IPS-11a (cell line): ENCODE measurements around the gene C1orf115.
"Not testable (repeated sequence)": the region's sequence is repeated elsewhere in the genome, so short reads cannot be mapped to it uniquely, and the experiment has no call there.

ENCODE experiments used
- H3K4me3 ChIP-seq: one replicate; pipeline ENCODE4 v1.5.1; 2013; ENCODE audit warnings: low read depth, low read length, control low read depth

Gene C1orf115

DNA sequence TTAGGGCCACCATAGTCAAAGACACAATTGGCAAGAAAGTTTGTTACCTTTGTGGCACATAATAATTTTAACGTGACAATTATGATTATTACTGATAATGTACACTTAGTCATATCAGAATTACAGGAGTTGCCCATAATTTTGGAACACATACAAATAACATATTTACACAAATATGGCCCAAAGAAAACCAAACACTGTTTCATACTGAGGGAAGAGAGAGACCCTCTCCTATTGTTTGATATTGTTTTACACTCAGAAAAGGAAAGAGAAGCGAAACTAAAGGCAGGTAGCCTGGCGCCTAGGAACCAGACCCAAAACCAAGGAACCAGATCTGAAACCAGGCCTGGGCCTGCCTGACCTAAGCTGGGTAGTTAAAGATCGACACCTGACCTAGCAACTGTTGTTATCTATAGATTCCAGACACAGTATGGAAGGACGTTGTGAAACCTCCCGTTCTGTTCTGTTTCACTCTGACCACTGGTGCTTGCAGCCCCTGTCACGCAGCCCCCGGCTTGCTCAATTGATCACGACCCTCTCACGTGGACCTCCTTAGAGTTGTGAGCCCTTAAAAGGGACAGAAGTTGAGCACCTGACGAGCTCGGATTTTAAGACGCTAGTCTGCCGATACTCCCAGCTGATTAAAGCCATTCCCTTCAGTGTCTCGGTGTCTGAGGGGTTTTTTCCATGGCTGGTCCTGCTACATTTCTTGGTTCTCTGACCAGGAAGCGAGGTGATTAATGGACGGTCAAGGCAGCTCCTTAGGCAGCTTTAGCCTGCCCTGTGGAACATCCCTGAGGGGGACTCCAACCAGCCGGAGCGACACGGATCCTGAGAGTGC is 27.9 kb downstream of the C1orf115 start:
- H3K4me3 ChIP-seq = no peak overlapping the region

DNA sequence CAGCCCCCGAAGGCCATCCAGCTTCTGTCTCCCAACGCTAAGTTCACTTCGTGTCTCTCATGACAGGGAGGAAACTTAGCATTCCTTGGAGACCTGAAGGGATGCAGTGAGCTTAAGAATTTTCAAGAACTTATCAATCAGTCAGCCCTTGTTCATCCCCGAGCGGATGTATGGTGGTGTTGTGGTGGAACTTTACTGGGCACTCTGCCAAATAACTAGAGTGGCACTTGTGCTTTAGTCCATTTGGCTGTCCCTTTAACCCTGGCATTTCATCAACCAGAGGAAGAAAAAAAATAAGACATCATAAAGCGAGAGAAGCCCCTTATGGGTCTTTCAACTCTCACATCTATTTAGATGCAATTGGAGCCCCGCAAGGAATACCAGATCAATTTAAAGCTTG is 31.1 kb downstream of the C1orf115 start:
- not testable (repeated sequence) for H3K4me3 ChIP-seq

DNA sequence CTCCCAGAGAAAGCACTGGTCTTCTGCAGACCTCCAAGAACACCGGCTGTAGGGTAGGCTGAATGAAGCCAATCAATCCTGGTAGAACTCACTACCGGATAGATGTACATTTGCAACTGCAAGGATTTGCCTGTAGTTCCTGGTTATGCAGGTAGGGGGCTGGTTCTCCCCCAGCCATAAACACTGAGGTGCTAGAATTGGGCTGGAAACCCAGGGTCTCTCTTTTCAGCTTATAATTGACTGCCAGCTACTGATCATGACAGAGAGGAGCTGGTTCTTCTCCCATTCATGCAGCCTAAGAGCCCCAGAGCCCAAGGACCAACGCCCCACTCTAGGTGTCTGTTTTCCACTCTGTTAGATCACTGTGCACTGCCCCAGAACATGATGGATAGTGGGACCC is 36.5 kb downstream of the C1orf115 start:
- no peak overlapping the region for H3K4me3 ChIP-seq

DNA sequence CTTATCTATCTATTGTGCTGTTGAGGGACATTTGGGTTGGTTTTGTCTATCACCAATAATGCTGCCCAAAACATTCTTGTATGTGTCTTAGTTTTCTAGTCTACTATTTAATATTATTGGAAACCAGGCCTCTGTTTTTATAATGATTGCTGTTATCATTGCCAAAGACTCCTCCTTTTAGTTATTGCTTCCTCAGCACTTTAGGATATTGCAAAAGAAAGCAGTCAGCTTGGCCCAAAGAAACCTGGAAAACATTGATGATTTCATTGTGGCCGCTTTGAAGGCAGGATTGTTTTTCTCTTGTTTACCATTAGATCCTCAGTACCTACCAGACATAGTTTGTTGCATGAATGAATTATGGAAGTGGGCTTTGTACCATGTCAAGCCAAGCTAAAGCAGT is 37.4 kb downstream of the C1orf115 start:
- H3K4me3 ChIP-seq = no peak overlapping the region

DNA sequence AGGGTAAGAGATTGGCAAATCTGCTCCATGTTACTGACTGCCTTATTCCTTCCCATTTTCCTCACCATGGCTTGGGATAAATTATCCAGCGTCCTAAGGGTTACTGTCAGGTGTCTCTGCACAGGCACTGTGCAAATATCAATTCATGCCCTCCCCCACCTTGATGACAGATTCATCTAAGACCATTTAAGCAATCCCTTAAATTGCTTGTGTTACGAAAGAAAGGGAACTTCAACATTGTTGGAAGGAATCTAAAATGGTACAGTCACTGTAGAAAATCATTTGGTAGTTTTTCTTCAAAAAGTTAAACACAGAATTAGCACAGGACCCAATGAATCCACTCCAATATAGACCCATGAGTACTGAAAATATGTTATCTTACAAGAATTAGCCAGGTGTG is 40.3 kb downstream of the C1orf115 start:
- H3K4me3 ChIP-seq = no peak overlapping the region

DNA sequence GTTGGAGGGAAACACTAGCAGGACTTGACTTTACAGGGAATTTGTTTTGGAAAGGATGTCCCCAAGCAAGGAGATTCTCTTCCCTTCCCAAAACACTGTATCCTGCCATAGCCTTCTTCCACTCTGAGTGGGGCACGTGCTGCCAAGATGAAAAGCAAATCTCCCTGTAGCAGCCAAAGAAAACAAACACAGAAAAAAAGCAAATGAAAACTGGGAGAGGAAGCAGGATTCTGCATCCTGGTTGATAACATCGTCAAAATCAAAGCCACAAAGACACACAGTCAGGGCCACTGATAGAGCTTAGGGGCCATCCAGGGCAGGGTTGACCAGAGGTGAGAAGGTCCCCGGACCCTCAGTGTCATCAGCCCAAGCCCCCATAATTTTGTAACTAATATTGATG is 42.0 kb downstream of the C1orf115 start:
- no peak overlapping the region for H3K4me3 ChIP-seq

DNA sequence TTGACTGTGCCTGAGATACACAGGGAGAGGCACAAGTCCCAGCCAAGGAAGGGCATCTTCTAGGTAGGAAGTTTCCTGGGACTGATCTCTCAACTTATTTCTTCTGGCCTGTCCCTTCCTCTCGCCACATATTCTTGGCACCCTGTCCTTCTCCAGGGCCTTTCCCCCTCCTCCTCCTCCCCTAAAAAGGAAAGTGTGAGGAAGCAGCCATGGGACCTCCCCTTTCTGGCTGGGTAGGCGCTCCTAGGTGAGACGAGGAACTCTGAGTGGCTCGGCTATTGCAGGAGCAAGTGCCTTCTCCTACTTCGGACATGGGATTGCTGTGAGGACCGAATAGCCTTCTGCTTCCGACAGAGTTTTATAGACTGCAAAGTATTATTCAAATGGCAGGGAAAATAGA is 42.5 kb downstream of the C1orf115 start:
- H3K4me3 ChIP-seq = no peak overlapping the region

DNA sequence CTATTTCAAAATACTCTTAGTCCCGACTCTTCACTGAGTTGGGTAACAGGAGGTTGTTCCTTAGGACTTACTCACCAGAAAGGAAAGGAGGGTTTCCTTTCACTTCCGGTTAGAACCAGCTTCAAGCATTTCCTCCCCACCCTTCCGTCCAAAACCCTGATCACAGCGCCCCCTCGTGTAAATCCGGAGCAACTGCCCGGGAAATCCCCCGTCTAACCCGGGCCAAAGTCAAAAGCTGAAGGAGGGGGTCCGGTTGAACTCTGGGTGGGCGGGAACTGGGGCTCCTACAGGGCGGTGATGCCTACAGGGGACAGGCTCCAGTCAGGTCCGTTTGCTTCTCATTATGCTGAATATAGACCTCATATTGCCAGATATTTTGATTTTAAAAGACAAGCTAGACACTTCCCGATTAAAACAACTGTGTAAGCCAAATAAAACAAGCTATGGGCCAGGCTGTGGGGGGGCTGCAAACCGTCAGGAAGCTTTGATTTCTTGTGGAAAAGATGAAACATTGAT is 43.0 kb downstream of the C1orf115 start:
- no peak overlapping the region for H3K4me3 ChIP-seq

DNA sequence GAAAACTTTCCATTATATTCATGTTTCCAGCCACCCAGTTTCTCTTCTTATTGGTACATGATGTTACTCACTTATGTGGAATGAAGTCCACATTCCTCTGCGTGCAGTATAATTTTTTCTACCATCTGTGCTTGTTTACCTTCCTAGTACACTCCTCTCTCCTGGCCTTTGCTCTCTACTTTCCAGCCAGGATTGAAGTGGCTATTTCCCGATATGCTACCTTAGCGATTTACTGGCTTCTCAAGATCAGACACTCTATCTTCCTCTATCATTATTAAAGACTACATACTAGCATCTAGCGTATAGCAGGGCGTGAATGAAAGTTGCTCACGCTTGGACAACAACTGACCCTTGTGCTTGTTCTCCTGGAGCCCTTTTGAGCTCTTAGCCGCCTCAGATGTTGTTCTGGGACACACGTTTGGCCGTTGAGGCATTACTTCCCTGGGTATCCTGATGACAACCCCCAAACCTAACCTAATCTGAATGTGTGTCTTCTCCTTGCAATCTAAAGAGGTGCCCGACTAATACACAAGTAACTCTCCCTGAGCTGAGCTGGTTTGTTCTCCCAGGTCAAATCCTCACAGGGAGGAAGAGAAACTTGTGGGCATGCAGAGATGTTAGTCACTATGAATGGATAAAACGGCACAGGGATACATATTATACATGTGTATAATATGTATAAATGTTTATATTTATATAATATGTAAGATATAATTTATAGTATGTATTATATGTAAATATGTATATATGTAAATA is 44.6 kb downstream of the C1orf115 start:
- H3K4me3 ChIP-seq = no peak overlapping the region

DNA sequence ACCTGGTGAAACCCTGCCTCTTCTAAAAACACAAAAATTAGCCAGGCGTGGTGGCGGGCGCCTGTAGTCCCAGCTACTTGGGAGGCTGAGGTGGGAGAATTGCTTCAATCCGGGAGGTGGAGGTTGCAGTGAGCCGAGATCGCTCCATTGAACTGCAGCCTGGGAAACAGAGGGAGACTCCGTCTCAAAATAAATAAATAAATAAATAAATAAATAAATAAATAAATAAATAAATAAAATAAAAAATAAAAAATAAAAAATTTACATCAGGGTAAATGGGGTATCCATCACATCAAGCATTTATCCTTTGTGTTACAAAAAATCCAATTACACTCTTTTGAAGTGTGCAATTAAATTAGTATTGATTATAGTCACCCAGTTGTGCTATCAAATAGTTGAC is 46.1 kb downstream of the C1orf115 start:
- H3K4me3 ChIP-seq = not testable (repeated sequence)

DNA sequence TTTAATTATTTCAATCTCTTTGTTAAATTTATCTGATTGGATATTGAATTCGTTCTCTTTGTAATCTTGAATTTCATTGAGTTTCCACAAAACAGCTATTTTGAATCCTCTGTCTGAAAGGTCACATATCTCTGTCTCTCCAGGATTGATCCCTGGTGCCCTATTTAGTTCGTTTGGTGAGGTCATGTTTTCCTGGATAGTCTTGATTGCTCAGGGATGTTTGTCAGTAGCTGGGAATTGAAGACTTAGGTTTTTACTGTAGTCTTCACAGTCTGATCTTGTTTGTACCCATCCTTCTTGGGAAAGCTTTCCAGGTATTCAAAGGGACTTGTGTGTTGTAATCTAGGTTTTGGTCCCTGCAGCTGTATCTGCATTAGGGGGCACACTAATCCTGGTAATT is 51.2 kb downstream of the C1orf115 start:
- no peak overlapping the region for H3K4me3 ChIP-seq

DNA sequence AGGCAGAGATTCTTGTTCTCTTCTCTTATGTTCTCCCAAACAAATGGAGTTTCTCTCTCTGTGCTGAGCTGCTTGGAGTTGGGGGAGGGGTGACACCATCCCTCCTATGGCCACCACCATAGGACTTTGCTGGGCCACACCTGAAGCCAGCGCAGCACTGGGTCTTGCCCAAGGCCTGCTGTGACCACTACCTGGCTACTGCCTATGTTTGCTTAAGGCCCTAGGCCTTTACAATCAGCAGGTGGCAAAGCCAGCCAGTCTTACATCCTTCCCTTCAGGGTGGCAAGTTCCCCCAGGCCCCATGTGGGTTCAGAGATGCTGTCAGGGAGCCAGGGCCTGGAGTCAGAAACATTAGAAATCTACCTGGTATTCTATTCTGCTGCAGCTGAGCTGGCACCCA is 51.7 kb downstream of the C1orf115 start:
- H3K4me3 ChIP-seq = no peak overlapping the region

DNA sequence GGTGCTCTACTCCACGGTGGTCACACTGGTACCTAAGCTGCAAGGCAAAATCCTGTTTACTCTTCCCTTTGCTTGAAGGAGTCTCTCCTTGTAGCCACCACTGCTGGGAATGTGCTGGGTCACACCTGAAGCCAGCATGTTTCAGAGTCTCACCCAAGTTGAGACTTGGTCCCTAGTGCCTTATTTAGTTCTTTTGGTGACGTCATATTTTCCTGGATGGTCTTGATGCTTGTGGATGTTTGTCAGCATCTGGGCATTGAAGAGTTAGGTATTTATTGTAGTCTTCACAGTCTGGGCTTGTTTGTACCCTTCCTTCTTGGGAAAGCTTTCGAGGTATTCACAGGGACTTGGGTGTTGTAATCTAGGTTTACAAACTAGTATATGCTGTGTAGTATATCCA is 52.4 kb downstream of the C1orf115 start:
- no peak overlapping the region for H3K4me3 ChIP-seq

DNA sequence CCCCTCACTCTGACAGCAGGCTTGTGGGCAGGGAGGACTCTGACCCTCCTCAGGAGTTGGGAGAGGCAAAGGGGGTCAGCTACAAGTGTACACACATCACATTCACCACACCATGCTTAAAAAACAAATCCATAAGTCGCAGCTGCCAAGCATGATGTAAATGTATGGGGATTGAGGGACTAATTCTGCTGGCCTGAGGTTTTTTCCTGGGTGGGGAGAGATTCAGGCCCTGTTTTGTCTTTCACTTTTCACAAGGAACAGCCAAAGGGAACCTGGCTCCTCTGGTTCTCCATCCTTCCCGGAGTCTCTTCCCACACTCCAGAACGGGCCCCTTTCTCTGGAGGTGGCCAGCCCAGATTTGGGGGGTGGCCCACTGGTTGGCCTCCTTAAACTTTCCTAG is 56.7 kb downstream of the C1orf115 start:
- no peak overlapping the region for H3K4me3 ChIP-seq

DNA sequence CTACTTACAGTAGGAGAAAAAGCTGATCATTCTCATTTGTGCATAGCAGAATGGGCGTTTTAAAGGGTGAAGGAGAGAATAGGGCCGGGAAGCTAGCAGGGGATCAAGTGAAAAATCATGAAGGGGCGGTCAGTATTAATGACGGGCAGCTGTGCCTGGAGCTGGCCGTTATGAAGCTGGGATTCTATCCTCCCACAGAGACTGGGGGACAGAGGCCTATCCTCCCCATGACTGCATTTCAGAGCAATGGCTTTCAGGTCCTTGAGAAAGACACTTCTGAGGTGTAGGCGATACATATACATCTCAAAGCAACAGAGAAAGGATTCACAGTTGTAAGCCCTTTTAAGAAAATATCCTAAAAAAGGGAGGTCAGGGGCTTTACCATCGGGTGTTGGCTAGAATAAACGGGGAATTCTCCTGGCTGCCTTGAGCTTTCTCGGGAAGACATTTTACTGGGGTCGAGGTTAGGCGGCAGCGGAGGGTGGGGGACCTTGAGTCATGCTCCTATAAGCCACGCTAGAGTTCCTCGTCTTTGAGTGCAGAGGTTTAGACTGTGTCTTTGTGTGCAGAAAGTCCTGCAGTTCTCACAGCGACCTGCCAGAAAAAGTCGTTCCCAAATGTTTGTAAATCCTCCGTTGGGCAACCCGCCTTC is 57.4 kb downstream of the C1orf115 start:
- H3K4me3 ChIP-seq = peak overlapping the region; percentile 70

DNA sequence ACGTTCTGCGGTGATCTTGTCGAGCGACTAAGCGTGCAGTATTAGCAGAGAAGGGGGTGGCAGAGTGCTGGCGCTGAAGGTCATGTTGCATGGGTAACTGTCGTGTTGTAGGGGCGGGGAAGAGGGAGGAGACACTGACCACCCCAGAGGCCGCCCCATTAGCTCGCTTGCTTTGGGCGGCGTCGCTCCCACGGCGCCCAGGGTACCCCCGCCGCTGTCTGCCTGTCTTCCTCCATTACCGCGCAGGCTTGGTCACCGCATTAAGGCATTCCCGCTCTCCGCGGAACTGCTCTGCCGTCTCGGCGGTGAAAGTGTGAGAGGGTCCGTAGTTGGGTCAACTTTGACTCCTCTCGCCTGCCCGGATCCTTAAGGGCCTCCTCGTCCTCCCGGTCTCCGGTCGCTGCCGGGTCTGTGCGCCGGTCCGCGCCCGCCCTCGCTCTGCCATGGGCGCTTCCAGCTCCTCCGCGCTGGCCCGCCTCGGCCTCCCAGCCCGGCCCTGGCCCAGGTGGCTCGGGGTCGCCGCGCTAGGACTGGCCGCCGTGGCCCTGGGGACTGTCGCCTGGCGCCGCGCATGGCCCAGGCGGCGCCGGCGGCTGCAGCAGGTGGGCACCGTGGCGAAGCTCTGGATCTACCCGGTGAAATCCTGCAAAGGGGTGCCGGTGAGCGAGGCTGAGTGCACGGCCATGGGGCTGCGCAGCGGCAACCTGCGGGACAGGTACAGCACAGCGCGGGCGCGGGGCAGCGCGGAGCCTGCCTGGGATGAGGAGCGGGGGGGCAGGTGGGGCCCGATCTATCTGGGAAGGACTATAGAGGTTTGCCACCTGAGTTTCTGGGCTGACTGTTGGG is 58.1 kb downstream of the C1orf115 start, which contains the start of gene MTARC2:
Gene MTARC2 (plus strand): TSS at position 234 of the 846 bp plus-strand sequence. CDS start 210 bp downstream, at position 444.
- H3K4me3 ChIP-seq = peak within 1 kb of the TSS; percentile 70
